GM18507 (cell line): ENCODE results near the gene CFHR4.
"Not testable (repeated sequence)": the region's sequence is repeated elsewhere in the genome, so short reads cannot be mapped to it uniquely, and the experiment has no call there.

ENCODE experiments used
- DNase-seq: peaks from one replicate; pipeline ENCODE4 v3.0.0; 2011; ENCODE audit warnings: low read depth; ENCODE audit not compliant: insufficient read length; ENCODE audit errors: extremely low spot score
- FAIRE-seq: peaks from 2 replicates; lab custom pipeline; 2011; peaks lifted over from hg19 to GRCh38; lab: Jason Lieb, UNC

CFHR4 gene

DNA sequence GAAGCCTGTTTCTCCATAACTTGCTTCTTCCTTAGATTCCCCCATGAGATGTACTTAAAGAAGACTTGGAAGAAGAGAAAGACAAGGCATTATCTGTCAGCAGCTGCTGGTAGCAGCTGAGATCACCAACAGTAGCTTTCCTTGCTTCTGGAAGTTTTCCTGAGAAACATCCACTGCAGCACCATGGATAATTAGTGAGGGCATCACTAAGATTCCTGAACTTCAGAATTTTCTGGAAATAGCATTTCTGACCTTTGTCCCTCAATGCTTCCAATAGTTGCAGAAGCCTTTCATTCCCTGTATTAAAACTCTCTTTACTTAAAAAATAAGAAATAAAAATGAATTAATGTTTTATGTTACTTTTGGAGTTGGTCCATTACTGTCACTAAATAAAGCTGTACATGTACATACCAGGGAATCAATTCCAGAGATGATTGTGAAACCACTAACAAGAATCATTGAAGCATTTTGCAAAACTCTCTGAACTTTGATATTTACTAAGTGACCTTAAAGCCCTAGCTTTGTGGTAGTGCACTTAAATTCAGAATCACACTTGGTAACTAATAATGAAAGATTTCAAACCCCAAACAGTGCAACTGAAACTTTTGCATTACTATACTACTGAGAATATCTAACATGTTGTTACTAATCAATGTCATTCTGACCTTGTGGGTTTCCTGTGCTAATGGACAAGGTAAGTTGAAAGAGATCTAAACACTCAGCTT lies at the start of gene CFHR4:
Gene CFHR4 (plus strand): TSS at position 538 of the 725 bp plus-strand sequence. CDS start 99 bp downstream, at position 637.
- FAIRE-seq: no peak
- DNase-seq: no peak

DNA sequence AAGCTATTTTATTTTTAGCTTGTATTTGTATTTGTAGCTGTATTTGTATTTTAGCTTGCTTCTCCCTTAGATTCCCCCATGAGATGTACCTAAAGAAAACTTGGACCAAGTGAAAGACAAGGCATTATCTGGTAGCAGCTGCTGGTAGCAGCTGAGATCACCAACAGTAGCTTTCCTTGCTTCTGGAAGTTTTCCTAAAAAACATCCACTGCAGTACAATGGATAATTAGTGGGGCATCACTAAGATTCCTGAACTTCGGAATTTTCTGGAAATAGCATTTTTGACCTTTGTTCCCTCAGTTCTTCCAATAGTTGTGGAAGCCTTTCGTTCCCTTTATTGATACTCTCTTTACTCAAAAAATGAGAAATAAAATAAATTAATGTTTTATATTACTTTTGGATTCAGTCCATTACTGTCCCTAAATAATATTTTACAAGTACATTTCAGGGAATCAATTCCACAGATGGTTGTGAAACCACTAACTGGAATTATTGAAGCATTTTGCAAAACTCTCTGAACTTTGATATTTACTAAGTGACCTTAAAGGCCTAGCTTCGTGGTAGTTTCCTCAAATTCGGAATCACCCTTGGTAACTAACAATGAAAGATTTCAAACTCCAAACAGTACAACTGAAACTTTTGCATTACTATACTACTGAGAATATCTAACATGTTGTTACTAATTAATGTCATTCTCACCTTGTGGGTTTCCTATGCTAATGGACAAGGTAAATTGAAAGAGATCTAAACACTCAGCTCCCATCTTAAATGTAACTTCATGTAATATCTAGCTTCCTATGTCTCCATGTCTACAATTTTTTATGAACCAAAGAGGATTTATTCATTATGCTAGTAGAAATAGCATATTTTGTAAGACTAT lies 38.0 kb upstream of the CFHR4 start:
- DNase-seq, FAIRE-seq: not testable (repeated sequence)

DNA sequence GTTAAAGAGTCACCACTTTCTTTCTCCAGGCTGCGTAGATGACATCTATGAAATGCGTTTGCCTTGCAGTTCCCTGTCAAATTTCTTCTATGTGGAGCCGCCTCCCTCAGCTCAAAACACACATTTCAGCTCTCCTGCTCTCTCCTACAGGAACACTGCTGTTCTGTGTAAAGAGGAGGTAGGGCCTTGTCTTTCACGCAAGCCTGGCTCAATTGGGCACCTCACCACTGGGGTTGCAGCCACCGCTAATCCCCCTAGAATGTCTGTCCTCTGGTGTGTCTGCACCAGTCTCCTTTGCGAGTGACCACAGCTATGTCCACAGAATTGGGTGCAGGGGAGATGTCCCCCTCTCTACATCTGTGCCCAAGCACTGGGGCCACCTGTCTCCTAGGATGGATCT lies 31.8 kb upstream of the CFHR4 start:
- no peak for DNase-seq
- no peak for FAIRE-seq

DNA sequence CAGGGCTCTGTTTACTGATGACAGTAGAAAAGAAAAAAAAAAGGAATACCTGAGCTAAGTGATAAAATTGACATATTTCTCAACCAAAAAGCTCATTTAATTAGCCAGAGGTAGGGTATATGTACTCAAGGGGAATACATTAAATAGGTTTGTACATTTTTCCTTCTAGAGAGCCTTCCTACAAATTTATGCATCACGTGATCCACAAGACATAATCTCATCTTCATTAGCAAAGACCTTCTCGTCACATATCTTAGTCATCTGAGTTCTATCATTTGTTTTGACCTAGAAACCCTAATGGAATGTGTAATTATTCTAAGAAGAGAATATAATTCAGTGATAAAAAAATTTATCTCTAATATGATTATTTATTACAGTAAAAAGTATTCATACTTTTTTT lies 30.7 kb upstream of the CFHR4 start:
- FAIRE-seq (no peak), DNase-seq (no peak)

DNA sequence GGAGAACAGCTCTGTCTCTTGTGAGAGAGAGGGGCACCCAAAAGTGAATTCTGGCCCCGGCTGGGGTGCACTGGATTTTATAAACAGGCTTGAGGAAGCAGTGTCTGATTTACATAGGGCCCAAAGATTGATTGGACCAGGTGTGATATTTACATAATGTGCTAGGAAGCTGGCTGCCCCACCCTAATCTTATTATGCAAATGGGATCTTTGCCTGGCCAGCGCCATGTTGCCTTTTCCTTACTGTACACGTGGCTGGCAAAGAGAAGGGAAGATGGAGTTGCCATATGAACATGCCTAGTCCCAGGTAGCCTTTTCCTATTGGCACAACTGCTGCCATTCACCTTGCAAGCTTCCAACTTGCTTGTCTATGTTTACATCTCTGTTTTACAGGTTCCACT lies 29.0 kb upstream of the CFHR4 start:
- no peak for FAIRE-seq

DNA sequence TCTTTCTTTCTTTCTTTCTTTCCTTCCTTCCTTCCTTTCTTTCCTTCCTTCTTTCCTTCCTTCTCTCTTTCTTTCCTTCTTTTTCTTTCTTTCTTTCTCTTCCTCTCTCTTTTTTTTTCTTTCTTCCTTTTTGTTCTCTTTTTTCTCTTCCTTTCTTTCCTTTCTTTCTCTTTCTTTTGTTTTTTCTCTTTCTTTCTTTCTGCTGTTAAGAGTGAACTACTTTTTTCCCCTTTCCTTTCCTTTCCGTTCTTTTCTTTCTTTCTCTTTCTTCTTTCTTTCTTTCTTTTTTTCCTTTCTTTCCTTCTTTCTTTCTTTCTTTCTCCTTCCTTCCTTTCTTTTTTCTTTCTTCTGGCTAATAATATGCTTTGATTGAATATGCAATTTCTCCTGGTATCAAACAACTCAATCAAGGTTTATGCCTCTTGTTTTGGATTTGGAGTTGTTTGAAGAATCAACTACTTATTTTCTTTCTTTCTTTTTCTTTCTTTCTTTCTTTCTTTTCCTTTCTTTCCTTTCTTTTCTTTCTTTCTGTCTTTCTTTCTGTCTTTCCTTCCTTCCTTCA lies 27.4 kb upstream of the CFHR4 start:
- DNase-seq: no peak
- FAIRE-seq: no peak

More for the DNA sequence above, 29.0 kb upstream of the CFHR4 start:
- DNase-seq: no peak

DNA sequence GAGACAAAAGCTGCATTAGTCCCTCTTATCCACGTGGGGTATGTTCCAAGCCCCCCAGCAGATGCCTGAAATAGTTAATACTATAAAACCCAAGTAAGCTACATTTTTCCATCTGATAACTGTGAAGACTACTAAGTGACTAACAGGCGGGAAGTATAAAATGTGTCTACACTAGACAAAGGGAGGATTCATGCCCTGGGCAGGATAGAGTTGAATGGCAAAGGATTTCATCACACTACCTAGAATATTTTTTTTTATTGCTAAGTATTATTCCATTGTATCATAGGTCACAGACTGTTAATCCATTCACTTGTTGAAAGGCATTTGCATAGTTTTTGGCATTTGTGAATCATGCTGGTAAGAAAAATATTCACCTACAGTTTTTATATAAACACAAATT lies 26.4 kb upstream of the CFHR4 start:
- FAIRE-seq: no peak
- no peak for DNase-seq

DNA sequence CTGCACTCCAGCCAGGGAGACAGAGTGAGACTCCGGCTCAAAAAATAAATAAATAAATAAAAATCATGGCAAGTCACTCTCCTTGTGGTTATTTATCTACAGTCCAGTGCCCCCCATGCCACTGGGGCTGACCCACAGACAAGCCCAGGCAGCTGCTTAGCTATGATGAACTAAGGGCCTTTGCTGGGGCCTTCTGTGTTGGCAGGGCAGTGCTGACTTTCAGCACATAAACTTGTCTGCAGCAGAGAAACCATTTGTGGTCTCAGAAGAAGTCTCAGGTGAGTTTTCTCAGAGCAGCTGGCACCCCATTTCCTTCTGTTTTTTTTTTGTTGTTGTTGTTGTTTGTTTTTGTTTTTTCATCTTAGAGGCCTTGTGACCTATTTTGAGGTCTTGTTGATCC lies 20.9 kb upstream of the CFHR4 start:
- FAIRE-seq: no peak
- DNase-seq: no peak

DNA sequence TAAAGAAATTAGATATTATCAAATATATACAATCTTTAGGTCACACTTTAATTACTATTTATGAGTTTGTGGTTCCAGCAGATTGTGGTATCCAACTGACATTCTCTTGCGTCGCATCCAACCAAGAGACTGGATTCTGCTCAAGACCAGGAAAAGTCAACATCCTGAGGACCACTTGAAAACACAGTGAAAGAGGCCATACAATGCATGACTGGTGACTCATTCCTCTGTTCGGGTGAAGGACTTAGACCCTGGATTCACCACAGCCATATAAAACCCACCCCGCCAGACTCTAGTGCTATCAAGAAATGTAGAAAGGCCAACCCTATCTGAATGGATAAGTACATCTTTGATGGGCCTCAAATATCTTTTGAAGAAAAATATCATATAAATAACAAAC lies 14.5 kb upstream of the CFHR4 start:
- DNase-seq (no peak), FAIRE-seq (no peak)

DNA sequence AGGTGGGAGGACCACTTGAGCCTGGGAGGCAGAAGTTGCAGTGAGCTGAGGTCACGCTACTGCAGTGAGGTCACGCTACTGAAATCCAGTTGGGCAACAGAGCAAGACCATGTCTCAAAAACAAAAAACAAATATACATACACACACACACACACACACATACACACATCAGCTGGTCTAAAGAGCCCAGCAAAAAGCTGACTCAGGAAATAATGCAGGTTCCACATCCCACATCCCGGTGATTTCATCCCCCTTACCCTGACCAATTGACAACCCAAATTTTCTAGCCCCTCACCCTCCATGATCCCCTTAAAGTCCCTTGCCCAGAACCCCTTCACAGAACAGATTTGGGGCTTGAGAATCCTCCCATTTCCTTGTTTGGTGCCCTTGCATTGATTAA lies 11.9 kb upstream of the CFHR4 start:
- FAIRE-seq (no peak), DNase-seq (no peak)

DNA sequence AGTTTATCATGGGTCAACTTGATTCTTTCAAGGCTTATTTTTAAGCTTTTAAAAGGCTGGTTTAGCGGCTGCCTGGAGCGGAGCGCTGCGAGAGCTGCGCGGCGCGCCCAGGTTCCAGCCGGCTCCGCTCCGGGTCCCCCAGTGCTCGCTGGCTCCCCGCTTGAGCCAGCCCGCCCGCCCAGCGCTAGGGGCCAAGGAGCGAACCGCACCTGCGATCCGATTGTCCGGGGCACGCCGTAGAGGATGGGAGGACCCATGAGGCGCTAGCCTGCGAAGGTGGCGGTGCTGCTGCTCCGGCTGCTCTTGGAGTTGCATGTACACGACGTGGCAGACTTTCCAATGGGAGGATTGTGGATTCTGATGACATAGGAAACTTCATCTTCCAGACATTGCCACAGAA lies 9.9 kb upstream of the CFHR4 start:
- FAIRE-seq: no peak
- DNase-seq: no peak

DNA sequence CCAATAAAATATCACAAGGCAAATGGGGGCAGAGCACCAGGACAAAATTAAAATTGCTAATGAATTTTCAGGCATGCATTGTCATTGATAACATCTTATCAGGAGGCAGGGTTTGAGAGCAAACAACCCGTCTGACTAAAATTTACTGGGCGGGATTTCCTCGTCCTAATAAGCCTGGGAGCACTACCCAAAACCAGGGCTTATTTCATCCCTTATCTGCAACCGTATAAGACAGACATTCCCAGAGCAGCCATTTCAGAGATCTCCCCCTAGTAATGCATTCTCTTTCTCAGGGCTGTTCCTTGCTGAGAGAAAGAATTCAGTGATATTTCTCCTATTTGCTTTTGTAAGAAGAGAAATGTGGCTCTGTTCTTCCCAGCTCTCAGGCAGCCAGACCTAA lies 1.3 kb upstream of the CFHR4 start:
- not testable (repeated sequence) for DNase-seq, FAIRE-seq

DNA sequence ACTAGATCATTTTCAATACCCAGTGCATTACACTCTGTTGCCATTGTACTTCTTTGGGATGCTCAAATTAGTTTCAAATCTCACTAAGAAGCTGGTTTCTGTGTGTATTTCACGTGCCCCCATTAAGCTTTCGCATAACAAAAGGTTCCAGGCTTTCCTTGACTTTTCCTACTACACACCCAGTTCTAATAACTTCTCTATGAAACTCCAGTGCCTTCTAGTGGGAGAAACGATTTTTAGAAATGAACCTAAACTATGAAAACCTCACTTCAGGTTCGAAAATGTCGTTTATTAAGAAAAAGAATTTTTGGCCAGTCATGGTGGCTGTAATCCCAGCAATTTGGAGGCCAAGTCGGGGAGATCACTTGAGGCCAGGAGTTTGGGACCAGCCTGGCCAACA lies 2.8 kb downstream of the CFHR4 start:
- no peak for DNase-seq
- FAIRE-seq: no peak

DNA sequence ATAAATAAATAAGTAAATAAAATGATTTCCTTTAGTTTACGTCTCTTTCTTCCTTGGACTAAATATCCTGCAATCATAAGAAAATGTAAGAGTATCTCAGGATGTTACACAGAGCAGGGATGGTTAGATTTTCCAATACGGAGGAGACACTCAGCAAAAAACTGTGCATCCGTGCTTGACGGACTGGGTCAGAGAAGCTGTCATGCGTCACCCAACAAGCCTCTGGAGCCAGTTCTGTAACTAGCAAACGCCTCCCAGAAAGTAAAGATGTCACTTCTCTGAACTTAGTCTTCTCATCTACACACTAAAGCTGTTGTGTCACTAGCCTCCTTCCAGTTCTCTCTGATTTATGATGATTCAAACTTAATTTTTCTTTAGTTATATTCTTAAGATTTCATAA lies 3.4 kb downstream of the CFHR4 start:
- no peak for FAIRE-seq
- no peak for DNase-seq

DNA sequence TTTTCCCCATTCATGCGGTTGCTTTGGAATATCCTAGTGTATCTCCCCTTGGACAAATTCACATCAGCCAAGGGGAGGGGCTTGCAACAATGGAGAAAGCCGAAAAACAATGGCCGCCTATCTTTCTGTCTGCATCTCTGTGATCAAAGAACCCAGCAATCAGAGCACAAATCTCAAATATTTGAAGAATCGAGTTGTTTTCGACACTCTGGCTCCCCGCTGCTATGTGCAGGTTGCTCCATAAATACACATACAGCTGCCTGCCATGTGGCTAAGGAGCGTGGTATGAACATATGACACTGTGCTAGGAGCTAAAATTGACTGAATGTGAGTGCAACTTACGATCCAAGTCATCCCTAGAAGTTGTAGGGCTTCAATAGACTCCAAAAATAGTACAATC lies 8.5 kb downstream of the CFHR4 start:
- DNase-seq: no peak
- FAIRE-seq: no peak

DNA sequence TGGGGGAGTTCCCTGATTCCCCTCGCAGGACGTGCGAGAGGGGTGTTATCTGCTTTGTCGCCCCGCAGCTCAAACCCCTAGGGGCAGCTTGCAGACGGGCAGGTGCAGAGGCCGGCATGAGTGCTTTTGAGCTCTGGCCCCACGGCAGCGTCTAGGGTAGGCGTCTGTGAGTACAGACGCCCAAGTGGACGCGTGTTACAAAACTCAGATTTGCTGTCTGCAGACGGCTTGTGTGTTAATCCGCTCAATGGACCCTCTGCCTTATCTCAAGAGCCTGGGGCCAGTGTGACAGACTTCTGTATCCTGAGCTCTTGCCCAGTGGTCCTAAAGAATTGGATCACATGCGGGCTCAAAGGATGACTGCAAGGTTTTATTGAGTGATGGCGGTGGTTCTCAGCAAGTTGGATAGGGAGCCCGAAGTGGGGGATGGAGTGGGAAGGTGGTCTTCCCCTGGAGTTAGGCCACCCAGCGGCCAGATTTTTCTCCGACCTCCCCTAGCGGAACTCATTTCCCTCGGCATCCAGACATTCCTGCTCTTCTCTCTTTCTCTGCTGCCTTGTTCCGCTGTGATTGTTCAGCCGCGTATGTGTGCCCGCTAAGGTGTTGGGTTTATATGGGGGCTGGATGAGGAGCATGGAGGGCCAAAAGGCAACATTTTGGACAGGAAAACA lies 9.4 kb downstream of the CFHR4 start:
- DNase-seq (no peak), FAIRE-seq (no peak)

DNA sequence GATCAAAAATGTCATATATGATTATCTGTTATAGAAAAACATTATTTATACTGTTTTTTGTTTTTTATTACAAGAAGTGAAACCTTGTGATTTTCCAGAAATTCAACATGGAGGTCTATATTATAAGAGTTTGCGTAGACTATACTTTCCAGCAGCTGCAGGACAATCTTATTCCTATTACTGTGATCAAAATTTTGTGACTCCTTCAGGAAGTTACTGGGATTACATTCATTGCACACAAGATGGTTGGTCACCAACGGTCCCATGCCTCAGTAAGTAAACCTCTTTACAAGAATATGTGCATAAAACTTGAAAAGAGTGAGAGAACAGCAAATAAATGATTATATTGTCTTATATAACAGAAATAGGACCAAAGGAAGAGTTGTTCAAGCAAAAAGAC lies 14.5 kb downstream of the CFHR4 start:
- FAIRE-seq (no peak), DNase-seq (no peak)

DNA sequence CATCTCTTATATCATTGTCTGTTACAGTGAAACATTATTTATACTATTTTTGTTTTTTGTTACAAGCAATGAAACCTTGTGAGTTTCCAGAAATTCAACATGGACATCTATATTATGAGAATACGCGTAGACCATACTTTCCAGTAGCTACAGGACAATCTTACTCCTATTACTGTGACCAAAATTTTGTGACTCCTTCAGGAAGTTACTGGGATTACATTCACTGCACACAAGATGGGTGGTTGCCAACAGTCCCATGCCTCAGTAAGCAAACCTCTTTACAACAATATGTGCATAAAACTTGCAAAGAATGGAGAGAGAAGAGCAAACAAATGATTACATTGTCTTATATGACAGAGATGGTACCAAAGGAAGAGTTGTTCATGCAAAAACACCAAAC lies 22.4 kb downstream of the CFHR4 start:
- DNase-seq: no peak
- FAIRE-seq: no peak

DNA sequence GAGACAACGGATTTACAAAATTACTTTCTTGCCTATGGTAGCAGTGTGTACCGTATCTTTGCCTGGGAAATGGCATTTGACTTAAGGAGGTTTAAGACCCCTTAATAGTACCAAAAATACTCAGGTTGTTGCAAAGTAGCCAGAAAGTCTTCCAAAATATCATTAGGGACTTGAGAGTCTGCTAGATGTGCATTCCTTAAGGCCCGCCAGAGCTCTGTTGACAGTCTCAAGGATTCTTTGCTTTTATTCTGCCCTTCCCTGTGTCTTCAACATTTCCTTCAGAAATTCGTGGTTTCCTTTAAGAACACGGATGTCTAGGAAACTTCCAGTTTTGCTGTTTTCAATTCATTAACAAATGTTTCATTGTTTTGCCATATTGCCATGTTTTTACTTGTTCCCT lies 24.4 kb downstream of the CFHR4 start:
- FAIRE-seq, DNase-seq: not testable (repeated sequence)

DNA sequence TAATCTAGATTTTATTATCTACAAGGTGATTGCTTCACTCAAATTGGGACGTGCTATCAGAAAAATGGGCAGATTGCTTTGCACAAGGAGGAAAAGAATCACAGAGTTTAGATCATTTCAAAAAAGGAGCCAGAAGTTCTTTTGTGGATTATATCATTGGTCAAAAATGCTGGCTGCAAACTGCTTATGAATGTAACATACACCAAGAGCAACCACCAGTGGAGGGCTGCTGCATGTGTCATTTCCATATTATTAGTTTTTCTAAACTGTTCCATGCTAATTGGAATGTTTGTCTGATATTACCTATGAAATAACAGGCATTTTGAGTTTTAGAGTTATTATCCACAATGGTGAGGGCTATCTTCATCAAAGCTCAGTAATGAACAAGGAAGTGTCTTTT lies 39.0 kb downstream of the CFHR4 start:
- DNase-seq, FAIRE-seq: not testable (repeated sequence)
